Right cardiac atrium (tissue), 5 donors: Measurements from ENCODE around the gene MCC. TPM values are rescaled to one million over a fixed set of nuclear protein-coding genes. Genes with fewer than 3 reads are reported as not detected.

Experiments
- ATAC-seq, 2 donors: fragments of 200-7000 bp; cut with Tn5 transposase; one replicate each; pipeline versions ENCODE4 v1.8.0 to v1.9.1; 2020; ENCODE audit warnings: moderate library complexity in 2 of 2, mild to moderate bottlenecking in 1 of 2
- DNase-seq, 3 donors: peaks; one replicate each; pipeline ENCODE4 v3.0.0-alpha.2; 2020
- H3K27ac ChIP-seq: one replicate; pipeline ENCODE4 v1.5.1; 2013; ENCODE audit warnings: mild to moderate bottlenecking, low read length, control low read depth, moderate library complexity
- H3K27me3 ChIP-seq: one replicate; pipeline ENCODE4 v1.6.1; 2013; ENCODE audit not compliant: control insufficient read depth, insufficient read depth
- H3K4me1 ChIP-seq: one replicate; pipeline ENCODE4 v1.6.1; 2013; ENCODE audit warnings: low read length; ENCODE audit not compliant: control insufficient read depth, insufficient read depth
- H3K4me3 ChIP-seq: one replicate; pipeline ENCODE4 v1.5.1; 2013; ENCODE audit warnings: low read length, control low read depth
- H3K9me3 ChIP-seq: one replicate; pipeline ENCODE4 v1.6.1; 2013; ENCODE audit warnings: low read length; ENCODE audit not compliant: control insufficient read depth
- WGBS: extraction: QIAGEN DNeasy Blood & Tissue Kit; methylation state at CpG from one replicate; pipeline ENCODE4 v1.1.7; 2013; 5-methylcytosine and 5-hydroxymethylcytosine counted together
- intact Hi-C, 4 donors: fragments of 100-400 bp; cut with DNase I; formaldehyde crosslinking; loops; one replicate each; pipeline versions ENCODE4 v1.11.0 to v1.14.0; 2022 to 2023
- polyA plus RNA-seq: library from polyadenylated mRNA; stranded (reverse); fragments of 200-250 nt; gene quantifications from one replicate; pipeline ENCODE4 v1.2.3, GENCODE V29; 2013
- total RNA-seq, 4 donors: library from RNA; stranded (reverse); fragmentation: NEBNext Ultra II Directional; extraction: Animal tissue kit (Norgen Biotek cat#: 25700); gene quantifications; one replicate each; pipeline ENCODE4 v1.2.1, GENCODE V29; 2021
- donor health status: healthy with polysubstance abuse.
- donor health status: DM: no; HTN: yes; CAD: no.
- donor health status: DM: no; HTN: no; CAD: no.
- donor health status: DM: no; HTN: yes; CAD: no; lungs with severe emphysema.
- donor health status: DM: yes; HTN: yes; CAD: no.

MCC gene
- total and polyA plus RNA-seq, 5 donors: 6.9 to 33.6 (median 27.0) TPM

- 9% methylated on average over 9 of the region's 9 CpGs for WGBS
- no peak for DNase-seq
- intact Hi-C loops: loop anchor here in 2 of 4 donors (5.0 to 10.0 kb wide), 4 partner anchors 137 to 519 kb away; no protein-coding TSS in a partner anchor
- Histone ChIP-seq H3K9me3 (no peaks in the 10 kb centered on the region), H3K4me3 (peak overlapping the region; percentile 75), H3K4me1 (no peaks in the 10 kb centered on the region), H3K27ac (peak overlapping the region; percentile 91), H3K27me3 (no peaks in the 10 kb centered on the region)
- ATAC-seq: no peak
Observed at GRCh38 chr5:113514289-113514635, 26.0 kb upstream of the MCC start.

GRCh38 chr5:113513384-113514288 lies 25.4 kb upstream of the MCC start, which contains the start of gene YTHDC2:
TSS of gene YTHDC2 (plus strand) at chr5:113513694. CDS start at chr5:113513896, 202 bp downstream.
- intact Hi-C loops: loop anchor here in 2 of 4 donors (5.0 to 10.0 kb wide), 4 partner anchors 136 to 519 kb away; no protein-coding TSS in a partner anchor
- under 1% methylated on average over 72 of the region's 72 CpGs for WGBS

GRCh38 chr5:113512341-113512740 lies 24.1 kb upstream of the MCC start:
- no peak for ATAC-seq
- no peak for DNase-seq
- Histone ChIP-seq H3K4me3 (no peak overlapping the region), H3K27ac (no peak overlapping the region), H3K9me3 (no peaks in the 10 kb centered on the region), H3K27me3 (no peaks in the 10 kb centered on the region), H3K4me1 (no peaks in the 10 kb centered on the region)
- WGBS: 92% methylated on average over 3 of the region's 3 CpGs
- intact Hi-C loops: loop anchor here in 2 of 4 donors (5.0 to 10.0 kb wide), 4 partner anchors 135 to 518 kb away; no protein-coding TSS in a partner anchor

More at GRCh38 chr5:113513384-113514288, 25.4 kb upstream of the MCC start, which contains the start of gene YTHDC2:
- peak; percentile 91 to 96 (median 95) for DNase-seq
- Histone ChIP-seq H3K4me1 (no peaks in the 10 kb centered on the region), H3K27me3 (no peaks in the 10 kb centered on the region), H3K9me3 (no peaks in the 10 kb centered on the region), H3K27ac (peak within 1 kb of the TSS; percentile 91), H3K4me3 (peak within 1 kb of the TSS; percentile 75)
- ATAC-seq: peak; percentile 99

DNA sequence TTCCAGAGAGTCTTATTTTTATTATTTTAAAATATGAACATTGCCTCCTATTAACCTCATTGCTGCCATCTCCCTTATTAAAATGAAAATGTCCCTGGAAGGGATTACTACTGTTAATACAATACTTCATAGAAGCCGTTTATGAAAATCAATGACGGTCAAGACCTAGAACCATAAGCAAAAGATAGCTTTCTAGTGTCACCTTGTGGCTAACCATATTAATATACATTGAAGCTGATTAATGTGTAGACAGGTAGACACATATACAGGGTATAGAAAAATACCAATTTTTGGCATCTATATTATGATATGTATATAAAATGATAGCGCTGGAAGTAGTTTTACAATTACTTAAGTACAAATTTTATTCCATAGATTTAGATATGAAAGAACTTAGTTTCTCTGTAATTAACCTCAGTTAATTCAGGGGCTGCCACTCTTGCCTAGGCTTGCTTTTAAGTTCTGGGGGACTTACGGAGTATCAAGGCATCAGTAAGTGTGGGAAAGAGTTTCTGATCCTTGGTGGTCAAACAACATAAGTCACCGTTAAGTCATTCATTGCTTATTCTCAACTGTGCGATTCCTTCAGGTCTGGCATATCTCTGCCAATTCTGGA lies 22.7 kb upstream of the MCC start:
- DNase-seq (no peak), ATAC-seq (no peak)
- intact Hi-C loops: loop anchor here in 2 of 4 donors (5.0 to 10.0 kb wide), 4 partner anchors 134 to 516 kb away; no protein-coding TSS in a partner anchor
- Histone ChIP-seq H3K4me3 (no peak overlapping the region), H3K27ac (no peak overlapping the region), H3K27me3 (no peaks in the 10 kb centered on the region), H3K9me3 (no peaks in the 10 kb centered on the region), H3K4me1 (no peaks in the 10 kb centered on the region)
- 53% methylated on average over 6 of the region's 6 CpGs for WGBS

DNA sequence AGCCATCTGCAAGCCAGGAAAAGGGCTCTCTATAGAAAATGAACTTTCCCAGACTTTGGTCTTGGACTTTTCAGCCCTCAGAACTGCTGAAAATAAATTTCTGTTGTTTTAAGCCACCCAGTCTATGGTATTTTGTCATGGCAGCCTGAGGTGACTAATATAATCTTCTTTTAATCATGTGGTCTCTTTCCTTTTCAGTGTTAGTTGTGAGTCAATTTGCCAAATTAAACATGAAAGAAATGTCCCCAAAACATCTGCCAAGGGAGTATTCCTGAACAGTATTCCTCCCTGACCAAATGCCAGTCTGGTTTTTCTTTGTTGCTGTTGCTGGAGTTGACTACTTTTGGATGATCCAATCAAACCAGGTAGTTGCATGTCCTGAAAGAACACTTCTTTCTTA lies 20.5 kb upstream of the MCC start:
- DNase-seq: no peak
- no peak for ATAC-seq
- intact Hi-C loops: loop anchor here in 2 of 4 donors (5.0 to 10.0 kb wide), 3 partner anchors 124 to 514 kb away; no protein-coding TSS in a partner anchor
- Histone ChIP-seq H3K27ac (no peak overlapping the region), H3K27me3 (no peaks in the 10 kb centered on the region), H3K9me3 (no peaks in the 10 kb centered on the region), H3K4me1 (no peaks in the 10 kb centered on the region), H3K4me3 (no peak overlapping the region)

DNA sequence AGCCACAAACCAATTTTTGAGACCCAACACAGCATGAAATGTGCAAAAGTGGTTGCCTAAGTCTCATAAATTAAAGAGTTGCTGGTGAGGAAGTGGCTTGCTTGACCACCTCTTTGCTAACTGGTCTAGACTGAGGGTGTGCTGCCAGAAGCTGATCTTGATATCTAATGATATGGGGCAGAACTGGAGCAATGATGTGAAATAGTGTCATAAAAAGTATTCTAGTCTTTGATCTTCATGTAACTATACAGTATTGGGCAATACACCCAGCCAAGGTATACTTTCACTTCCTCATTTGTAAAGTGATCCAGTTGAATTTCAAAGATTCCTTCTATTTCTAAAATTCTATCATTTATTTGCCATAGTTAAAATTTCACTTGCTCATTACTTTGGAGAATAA lies 19.3 kb upstream of the MCC start:
- no peak overlapping the region for H3K27ac ChIP-seq
- ATAC-seq: no peak
- H3K9me3 ChIP-seq: no peaks in the 10 kb centered on the region
- intact Hi-C loops: loop anchor here in 2 of 4 donors (5.0 to 10.0 kb wide), 3 partner anchors 123 to 513 kb away; no protein-coding TSS in a partner anchor
- DNase-seq: no peak
- H3K4me3 ChIP-seq: no peak overlapping the region
- H3K4me1 ChIP-seq: no peaks in the 10 kb centered on the region
- no peaks in the 10 kb centered on the region for H3K27me3 ChIP-seq

DNA sequence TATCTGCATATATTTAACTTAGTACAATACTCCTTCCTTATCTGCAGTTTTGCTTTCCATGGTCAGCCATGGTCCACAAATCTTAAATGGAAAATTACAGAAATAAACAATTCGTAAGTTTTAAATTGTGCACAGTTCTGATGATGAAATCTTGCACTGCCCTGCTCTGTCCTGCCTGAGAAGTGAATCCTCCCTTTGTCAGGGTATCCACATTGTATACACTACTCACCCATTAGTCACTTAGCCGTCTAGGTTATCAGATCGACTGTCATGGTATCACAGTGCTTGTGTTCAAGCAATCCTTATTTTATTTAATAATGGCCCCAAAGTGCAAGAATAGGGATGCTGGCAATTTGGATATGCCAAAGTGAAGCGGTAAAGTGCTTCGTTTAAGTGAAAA lies 16.9 kb upstream of the MCC start:
- no peaks in the 10 kb centered on the region for H3K27me3 ChIP-seq
- no peaks in the 10 kb centered on the region for H3K9me3 ChIP-seq
- intact Hi-C loops: loop anchor here in 2 of 4 donors (5.0 to 10.0 kb wide), 3 partner anchors 120 to 510 kb away; no protein-coding TSS in a partner anchor
- ATAC-seq (no peak), DNase-seq (no peak)
- WGBS: 84% methylated on average over 5 of the region's 5 CpGs
- no peaks in the 10 kb centered on the region for H3K4me1 ChIP-seq
- no peak overlapping the region for H3K27ac ChIP-seq
- no peak overlapping the region for H3K4me3 ChIP-seq

GRCh38 chr5:113503146-113503545 lies 14.9 kb upstream of the MCC start:
- Histone ChIP-seq H3K27me3 (no peaks in the 10 kb centered on the region), H3K4me1 (no peaks in the 10 kb centered on the region), H3K9me3 (no peaks in the 10 kb centered on the region), H3K27ac (no peak overlapping the region), H3K4me3 (no peak overlapping the region)
- DNase-seq (no peak), ATAC-seq (no peak)
- WGBS: 98% methylated on average over 1 of the region's 1 CpG
- intact Hi-C loops: loop anchor here in 2 of 4 donors (10.0 kb wide), 2 partner anchors 118 to 508 kb away; no protein-coding TSS in a partner anchor

DNA sequence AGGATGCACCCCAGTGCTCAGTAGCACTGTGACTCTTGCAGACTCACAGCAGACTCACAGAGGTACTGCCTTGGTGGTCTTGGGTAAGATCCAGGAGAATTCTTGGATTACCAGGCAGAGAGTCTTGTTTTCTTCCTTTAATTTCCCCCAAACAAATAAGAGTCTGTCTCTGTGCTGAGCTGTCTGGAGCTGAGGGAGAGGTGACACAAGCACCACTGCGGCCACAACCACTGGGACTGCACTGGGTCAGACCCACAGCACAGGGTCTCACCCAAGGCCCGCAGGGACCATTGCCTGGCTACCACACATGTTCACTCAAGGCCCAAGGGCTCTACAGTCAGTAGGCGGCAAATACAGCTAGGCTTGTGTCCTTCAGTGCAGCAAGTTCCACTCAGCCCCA lies 13.8 kb upstream of the MCC start:
- no peaks in the 10 kb centered on the region for H3K27me3 ChIP-seq
- H3K27ac ChIP-seq: no peak overlapping the region
- no peaks in the 10 kb centered on the region for H3K4me1 ChIP-seq
- no peak for DNase-seq
- no peak for ATAC-seq
- no peaks in the 10 kb centered on the region for H3K9me3 ChIP-seq
- intact Hi-C loops: loop anchor here in 2 of 4 donors (10.0 kb wide), 2 partner anchors 117 to 507 kb away; no protein-coding TSS in a partner anchor
- no peak overlapping the region for H3K4me3 ChIP-seq
- WGBS: 95% methylated on average over 3 of the region's 3 CpGs

DNA sequence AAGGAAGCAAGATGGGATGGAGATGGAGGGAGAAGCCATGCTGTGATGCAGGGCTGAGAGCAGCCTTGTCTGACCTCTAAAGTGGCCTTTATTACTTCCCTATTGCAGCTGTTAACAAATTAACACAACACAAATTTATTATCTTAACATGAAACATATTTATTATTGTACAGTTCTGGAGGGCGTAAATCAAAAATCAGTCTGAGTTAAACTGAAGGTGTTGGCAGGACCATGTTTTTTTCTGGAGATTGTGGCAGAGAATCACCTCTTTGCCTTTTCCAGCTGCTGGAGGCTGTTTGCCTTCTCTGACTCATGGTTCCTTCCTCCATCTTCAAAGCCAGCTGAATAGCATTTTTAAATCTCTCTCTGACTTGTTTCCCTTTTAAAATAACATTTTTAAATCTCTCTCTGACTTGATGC lies 7.2 kb upstream of the MCC start:
- DNase-seq (no peak), ATAC-seq (no peak)
- WGBS: 50% methylated on average over 1 of the region's 1 CpG

GRCh38 chr5:113493446-113493845 lies 5.2 kb upstream of the MCC start:
- H3K9me3 ChIP-seq: no peaks in the 10 kb centered on the region
- WGBS: 95% methylated on average over 1 of the region's 1 CpG
- DNase-seq (no peak), ATAC-seq (no peak)
- H3K27ac ChIP-seq: no peak overlapping the region
- intact Hi-C loops: loop anchor here in 1 of 4 donors (5.0 kb wide), 1 partner anchor 111 kb away; no protein-coding TSS in a partner anchor
- no peak overlapping the region for H3K4me3 ChIP-seq
- no peaks in the 10 kb centered on the region for H3K4me1 ChIP-seq
- no peaks in the 10 kb centered on the region for H3K27me3 ChIP-seq

More for the DNA sequence above, 7.2 kb upstream of the MCC start:
- Histone ChIP-seq H3K4me3 (no peak overlapping the region), H3K27me3 (no peaks in the 10 kb centered on the region), H3K9me3 (no peaks in the 10 kb centered on the region), H3K4me1 (no peaks in the 10 kb centered on the region), H3K27ac (no peak overlapping the region)
- intact Hi-C loops: no loop called here
